Lower lobe of right lung (tissue), 2 donors: ENCODE measurements around the gene GPBAR1. TPM values are rescaled to one million over a fixed set of nuclear protein-coding genes. Genes with fewer than 3 reads are reported as not detected.

Experiments
- ATAC-seq, 2 donors: fragments of 200-7000 bp; cut with Tn5 transposase; one replicate each; pipeline ENCODE4 v1.9.1; 2020 to 2022; ENCODE audit warnings: mild to moderate bottlenecking in 2 of 2, moderate library complexity in 2 of 2
- DNase-seq: peaks from one replicate; pipeline ENCODE4 v3.0.0-alpha.2; 2020
- H3K27ac ChIP-seq: fragments of 200-600 bp; one replicate; pipeline ENCODE4 v1.8.0; 2022
- H3K27me3 ChIP-seq: fragments of 200-600 bp; one replicate; pipeline ENCODE4 v1.8.0; 2022; ENCODE audit warnings: low read depth
- H3K36me3 ChIP-seq: fragments of 200-600 bp; one replicate; pipeline ENCODE4 v1.8.0; 2022; ENCODE audit warnings: mild to moderate bottlenecking
- H3K4me1 ChIP-seq: fragments of 200-600 bp; one replicate; pipeline ENCODE4 v1.8.0; 2022
- H3K4me3 ChIP-seq: fragments of 200-600 bp; one replicate; pipeline ENCODE4 v1.8.0; 2022; ENCODE audit warnings: mild to moderate bottlenecking
- H3K9me3 ChIP-seq: fragments of 200-600 bp; one replicate; pipeline ENCODE4 v1.8.0; 2022
- CTCF ChIP-seq: fragments of 200-600 bp; IDR thresholded peaks from one replicate; pipeline ENCODE4 v1.8.0; 2022; ENCODE audit warnings: antibody characterized with exemption, mild to moderate bottlenecking
- intact Hi-C: fragments of 100-400 bp; cut with DNase I; formaldehyde crosslinking; loops from one replicate; pipeline ENCODE4 v1.11.0; 2022
- total RNA-seq: library from RNA; stranded (reverse); fragmentation: NEBNext Ultra II Directional; extraction: Animal tissue kit (Norgen Biotek cat#: 25700); gene quantifications from one replicate; pipeline ENCODE4 v1.2.1, GENCODE V29; 2021
- donor health status: DM: no; HTN: yes; CAD: no; lungs with severe emphysema.

Gene GPBAR1
- total RNA-seq, 1 donor from 2014 or later, result 4.6 TPM

GRCh38 chr2:218291318-218292047 lies 30.7 kb downstream of the GPBAR1 start:
- ATAC-seq (peak; percentile 31 to 33), DNase-seq (peak; percentile 65)
- TF ChIP-seq CTCF, result no peak
- no peaks in the 10 kb centered on the region for H3K27me3 ChIP-seq
- H3K36me3 ChIP-seq, result no peaks in the 10 kb centered on the region
- H3K27ac ChIP-seq, result peak overlapping the region; percentile 97
- H3K4me3 ChIP-seq, result peak overlapping the region; percentile 81
- H3K9me3 ChIP-seq, result no peaks in the 10 kb centered on the region
- H3K4me1 ChIP-seq, result peaks cover 92% of the 10 kb centered on the region
- intact Hi-C loops, result loop anchor here (10.0 kb wide), 1 partner anchor 73 kb away; no protein-coding TSS in a partner anchor

DNA sequence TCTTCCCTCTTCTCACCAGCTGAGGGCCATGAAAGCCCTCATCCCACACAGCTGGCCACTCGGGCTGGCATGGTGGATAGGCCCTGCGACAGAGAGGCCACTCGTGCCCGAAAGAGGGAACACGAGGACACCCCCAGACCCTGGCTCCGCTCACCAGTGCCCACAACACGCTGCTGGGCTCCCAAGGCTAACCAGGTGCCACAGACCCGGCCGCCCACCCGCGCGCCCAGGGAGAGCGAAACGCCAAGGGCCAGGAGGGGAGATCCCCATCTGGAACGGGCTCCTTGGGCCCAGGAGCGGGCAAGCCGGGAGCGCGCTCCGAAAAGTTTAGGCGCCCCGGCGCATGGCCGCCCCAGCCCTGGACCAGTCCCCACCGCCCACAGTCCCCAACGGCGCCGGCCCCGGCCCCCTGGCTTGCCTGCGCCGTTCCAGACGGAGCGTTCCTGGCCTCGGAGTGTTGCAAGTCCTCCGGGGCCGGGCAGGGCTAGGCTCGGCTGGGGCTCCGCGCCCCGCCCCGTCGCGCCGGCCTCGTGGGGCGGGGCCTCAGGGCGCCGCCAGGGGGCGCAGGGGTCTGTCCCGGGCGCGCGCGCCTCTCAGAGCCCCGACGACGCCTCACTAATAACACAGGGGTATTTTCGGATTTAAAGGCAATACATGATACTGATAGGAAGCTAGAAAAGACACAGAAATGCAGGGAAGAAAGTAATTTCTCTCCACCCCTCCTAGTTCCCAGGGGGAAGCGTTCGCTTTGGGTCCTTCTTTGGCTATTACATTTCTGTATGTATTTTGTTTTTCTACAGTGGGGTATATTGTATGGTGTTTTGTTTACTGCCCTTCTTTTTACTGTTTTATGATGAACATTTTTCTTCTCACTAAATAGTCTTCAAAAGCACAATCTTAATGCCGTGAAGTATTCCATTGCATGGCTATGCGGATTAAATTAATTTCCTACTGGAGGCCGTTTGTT lies 31.5 kb downstream of the GPBAR1 start, which contains the start of gene TMBIM1:
TMBIM1 (minus strand) TSS at position 456 of the 967 bp plus-strand sequence. CDS start 10,362 bp downstream, outside the sequence.
- peak within 1 kb of the TSS; percentile 81 for H3K4me3 ChIP-seq
- intact Hi-C loops, result loop anchor here (10.0 kb wide), 1 partner anchor 72 kb away; no protein-coding TSS in a partner anchor
- peak; percentile 92 for TF ChIP-seq CTCF
- DNase-seq (peak; percentile 89), ATAC-seq (peak; percentile 92 to 96)
- H3K9me3 ChIP-seq, result no peaks in the 10 kb centered on the region
- H3K36me3 ChIP-seq, result no peaks in the 10 kb centered on the region
- H3K4me1 ChIP-seq, result peaks cover 92% of the 10 kb centered on the region
- no peaks in the 10 kb centered on the region for H3K27me3 ChIP-seq
- H3K27ac ChIP-seq, result peak within 1 kb of the TSS; percentile 97

GRCh38 chr2:218293715-218294429 lies 33.1 kb downstream of the GPBAR1 start:
- DNase-seq, result no peak
- Histone ChIP-seq H3K4me1 (peaks cover 78% of the 10 kb centered on the region), H3K36me3 (no peaks in the 10 kb centered on the region), H3K27ac (peak overlapping the region; percentile 97), H3K9me3 (no peaks in the 10 kb centered on the region), H3K27me3 (no peaks in the 10 kb centered on the region), H3K4me3 (no peak overlapping the region)
- no peak for ATAC-seq
- intact Hi-C loops, result loop anchor here (10.0 kb wide), 1 partner anchor 71 kb away; no protein-coding TSS in a partner anchor
- TF ChIP-seq CTCF, result no peak

GRCh38 chr2:218294430-218295022 lies 33.7 kb downstream of the GPBAR1 start:
- H3K9me3 ChIP-seq, result no peaks in the 10 kb centered on the region
- ATAC-seq, result no peak
- no peak overlapping the region for H3K4me3 ChIP-seq
- DNase-seq, result no peak
- H3K27ac ChIP-seq, result peak overlapping the region; percentile 97
- TF ChIP-seq CTCF, result no peak
- no peaks in the 10 kb centered on the region for H3K27me3 ChIP-seq
- no peaks in the 10 kb centered on the region for H3K36me3 ChIP-seq
- peaks cover 71% of the 10 kb centered on the region for H3K4me1 ChIP-seq
- intact Hi-C loops, result loop anchor here (10.0 kb wide), 1 partner anchor 70 kb away; no protein-coding TSS in a partner anchor
